OCI-LY3 (cell line): Measurements from ENCODE around the gene PLK5.

Experiments used
- H2AFZ ChIP-seq: fragments of 200-600, 300-600 bp; shearing (Covaris generic); 2 replicates; pipeline ENCODE4 v1.6.0; 2014; ENCODE audit warnings: antibody characterized with exemption, low read depth, low read length
- H3K27ac ChIP-seq: fragments of 200-600, 300-600 bp; sonication (generic); 2 replicates; pipeline ENCODE4 v1.5.1; 2014; ENCODE audit warnings: mild to moderate bottlenecking, low read length, moderate library complexity, mixed read lengths
- H3K27me3 ChIP-seq: fragments of 200-600, 300-600 bp; sonication (generic); 2 replicates; pipeline ENCODE4 v1.6.1; 2014; ENCODE audit warnings: low read depth, low read length, mixed read lengths
- H3K36me3 ChIP-seq: fragments of 200-600, 300-600 bp; sonication (generic); replicated peaks from 2 replicates; pipeline ENCODE3; 2014; ENCODE audit warnings: low read depth, low read length, mixed read lengths
- H3K4me1 ChIP-seq: fragments of 300-600, 200-600 bp; sonication (generic); 2 replicates; pipeline ENCODE4 v1.6.1; 2014; ENCODE audit warnings: low read length, mixed read lengths
- H3K4me2 ChIP-seq: fragments of 200-600, 300-600 bp; sonication (generic); 2 replicates; pipeline ENCODE4 v1.6.1; 2014; ENCODE audit warnings: low read length, mixed read lengths
- H3K4me3 ChIP-seq: fragments of 300-600, 200-600 bp; sonication (generic); 2 replicates; pipeline ENCODE4 v1.5.1; 2014; ENCODE audit warnings: antibody characterized with exemption, mild to moderate bottlenecking, low read length, moderate library complexity
- H3K79me2 ChIP-seq: fragments of 300-600, 200-600 bp; shearing (Covaris generic); 2 replicates; pipeline ENCODE4 v1.6.1; 2014; ENCODE audit warnings: mild to moderate bottlenecking, low read length, mixed read lengths
- H3K9ac ChIP-seq: fragments of 300-600, 200-600 bp; shearing (Covaris generic); 2 replicates; pipeline ENCODE4 v1.6.0; 2014; ENCODE audit warnings: mild to moderate bottlenecking, low read length, moderate library complexity
- H3K9me3 ChIP-seq: fragments of 200-600, 300-600 bp; shearing (Covaris generic); 2 replicates; pipeline ENCODE4 v1.6.1; 2014; ENCODE audit warnings: low read length, mixed read lengths; ENCODE audit not compliant: insufficient read depth
- H4K20me1 ChIP-seq: fragments of 200-600, 300-600 bp; sonication (generic); 2 replicates; pipeline ENCODE4 v1.6.1; 2016; ENCODE audit warnings: low read length, mixed read lengths; ENCODE audit not compliant: insufficient read depth
- EZH2phosphoT487 ChIP-seq: fragments of 200-600 bp; shearing (Covaris generic); IDR thresholded peaks from 2 replicates; pipeline ENCODE4 v1.6.1; 2018; ENCODE audit warnings: antibody characterized with exemption, mixed run types, low read depth
- TF ChIP-seq, protein P1 (sequence below): fragments of 200-600, 300-600 bp; sonication (generic); IDR thresholded peaks from 2 replicates; pipeline ENCODE4 v1.5.1; 2014; ENCODE audit warnings: antibody characterized with exemption, low read length, low read depth

PLK5 gene

DNA sequence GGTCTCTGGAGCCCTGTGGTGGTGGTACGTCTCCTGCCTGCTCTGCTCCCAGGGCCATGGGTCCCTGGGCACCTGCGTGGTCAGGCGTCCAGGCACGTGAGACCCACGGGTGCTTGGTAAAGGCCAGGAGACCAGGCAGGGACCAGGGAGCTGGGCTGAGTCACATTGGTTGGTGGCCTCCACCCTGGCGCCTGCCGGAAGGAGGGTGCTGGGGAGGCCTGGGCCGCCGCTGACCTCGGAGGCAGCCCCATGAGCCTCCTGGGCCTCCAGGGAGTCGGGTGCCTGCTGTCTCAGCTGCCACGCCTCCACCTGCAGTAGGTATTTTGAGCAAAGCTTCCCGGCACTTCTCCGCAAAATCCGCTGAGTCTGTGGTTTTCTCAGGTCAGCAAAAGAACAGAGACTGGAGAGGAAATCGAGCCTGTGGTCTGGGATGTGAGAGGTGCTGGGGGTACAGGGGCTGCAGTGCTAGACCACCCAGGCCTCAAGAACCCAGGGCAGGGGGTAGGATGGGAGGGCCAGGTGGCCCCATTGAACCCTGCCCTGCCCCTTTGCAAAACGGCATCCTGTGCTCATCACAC, 3.6 kb upstream of the PLK5 start:
- no peaks in the 10 kb centered on the region for H4K20me1 ChIP-seq
- no peak overlapping the region for H3K4me3 ChIP-seq
- H3K4me1 ChIP-seq: no peaks in the 10 kb centered on the region
- no peak overlapping the region for H2AFZ ChIP-seq
- TF ChIP-seq, protein P1, sequence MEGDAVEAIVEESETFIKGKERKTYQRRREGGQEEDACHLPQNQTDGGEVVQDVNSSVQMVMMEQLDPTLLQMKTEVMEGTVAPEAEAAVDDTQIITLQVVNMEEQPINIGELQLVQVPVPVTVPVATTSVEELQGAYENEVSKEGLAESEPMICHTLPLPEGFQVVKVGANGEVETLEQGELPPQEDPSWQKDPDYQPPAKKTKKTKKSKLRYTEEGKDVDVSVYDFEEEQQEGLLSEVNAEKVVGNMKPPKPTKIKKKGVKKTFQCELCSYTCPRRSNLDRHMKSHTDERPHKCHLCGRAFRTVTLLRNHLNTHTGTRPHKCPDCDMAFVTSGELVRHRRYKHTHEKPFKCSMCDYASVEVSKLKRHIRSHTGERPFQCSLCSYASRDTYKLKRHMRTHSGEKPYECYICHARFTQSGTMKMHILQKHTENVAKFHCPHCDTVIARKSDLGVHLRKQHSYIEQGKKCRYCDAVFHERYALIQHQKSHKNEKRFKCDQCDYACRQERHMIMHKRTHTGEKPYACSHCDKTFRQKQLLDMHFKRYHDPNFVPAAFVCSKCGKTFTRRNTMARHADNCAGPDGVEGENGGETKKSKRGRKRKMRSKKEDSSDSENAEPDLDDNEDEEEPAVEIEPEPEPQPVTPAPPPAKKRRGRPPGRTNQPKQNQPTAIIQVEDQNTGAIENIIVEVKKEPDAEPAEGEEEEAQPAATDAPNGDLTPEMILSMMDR: no peak
- TF ChIP-seq EZH2phosphoT487: no peak
- no peaks in the 10 kb centered on the region for H3K9me3 ChIP-seq
- no peaks in the 10 kb centered on the region for H3K27me3 ChIP-seq
- H3K9ac ChIP-seq: no peak overlapping the region
- H3K36me3 ChIP-seq: no peaks in the 10 kb centered on the region
- no peak overlapping the region for H3K27ac ChIP-seq
- no peak overlapping the region for H3K4me2 ChIP-seq
- no peaks in the 10 kb centered on the region for H3K79me2 ChIP-seq

DNA sequence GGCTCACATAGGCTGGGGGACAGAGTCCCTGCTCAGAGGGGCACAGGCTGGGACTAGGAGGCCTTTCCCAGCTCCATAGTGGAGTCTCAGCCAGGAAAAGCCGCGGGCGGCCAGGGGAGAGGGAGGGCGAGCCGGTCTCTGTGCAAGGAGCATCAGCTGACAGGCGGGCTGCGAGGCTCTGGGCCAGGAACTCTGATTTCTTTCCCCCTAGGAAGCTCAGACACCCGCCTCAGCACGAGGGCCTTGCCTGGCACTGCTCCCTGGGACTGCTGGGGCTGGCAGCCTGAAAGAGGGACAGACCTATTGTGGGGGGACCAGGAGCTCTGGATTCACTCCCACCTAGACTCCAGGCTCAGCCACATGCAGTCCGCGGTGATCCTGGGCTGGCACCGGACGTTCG, 2.2 kb upstream of the PLK5 start:
- no peaks in the 10 kb centered on the region for H4K20me1 ChIP-seq
- no peaks in the 10 kb centered on the region for H3K36me3 ChIP-seq
- no peak overlapping the region for H3K4me2 ChIP-seq
- TF ChIP-seq, protein P1: no peak
- no peak for TF ChIP-seq EZH2phosphoT487
- no peaks in the 10 kb centered on the region for H3K27me3 ChIP-seq
- no peaks in the 10 kb centered on the region for H3K9me3 ChIP-seq
- H2AFZ ChIP-seq: no peak overlapping the region
- H3K79me2 ChIP-seq: no peaks in the 10 kb centered on the region
- no peak overlapping the region for H3K9ac ChIP-seq
- no peaks in the 10 kb centered on the region for H3K4me1 ChIP-seq
- H3K27ac ChIP-seq: no peak overlapping the region
- H3K4me3 ChIP-seq: no peak overlapping the region

DNA sequence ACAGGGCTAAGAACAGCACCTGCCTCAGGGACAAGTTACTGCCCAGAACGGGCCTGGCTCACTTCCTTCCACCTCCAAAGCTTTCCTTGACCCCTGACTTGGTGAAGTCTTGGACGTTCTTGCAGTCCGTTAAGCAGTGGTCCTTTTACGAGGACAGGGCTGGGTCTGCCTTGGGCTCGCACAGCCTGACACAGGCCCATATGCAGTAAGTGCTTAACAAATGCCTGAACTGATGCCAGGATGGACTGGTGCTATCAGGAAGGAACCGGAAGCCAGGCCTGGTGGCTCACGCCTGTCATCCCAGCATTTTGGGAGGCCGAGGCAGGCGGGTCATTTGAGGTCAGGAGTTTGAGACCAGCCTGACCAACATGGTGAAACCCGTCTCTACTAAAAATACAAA, 1.8 kb upstream of the PLK5 start:
- Histone ChIP-seq H2AFZ (no peak overlapping the region), H3K27me3 (no peaks in the 10 kb centered on the region), H3K9ac (no peak overlapping the region), H3K27ac (no peak overlapping the region), H3K79me2 (no peaks in the 10 kb centered on the region), H3K4me2 (no peak overlapping the region), H3K4me1 (no peaks in the 10 kb centered on the region), H3K4me3 (no peak overlapping the region), H3K36me3 (no peaks in the 10 kb centered on the region), H4K20me1 (no peaks in the 10 kb centered on the region), H3K9me3 (no peaks in the 10 kb centered on the region)
- TF ChIP-seq, protein P1: no peak
- TF ChIP-seq EZH2phosphoT487: no peak

DNA sequence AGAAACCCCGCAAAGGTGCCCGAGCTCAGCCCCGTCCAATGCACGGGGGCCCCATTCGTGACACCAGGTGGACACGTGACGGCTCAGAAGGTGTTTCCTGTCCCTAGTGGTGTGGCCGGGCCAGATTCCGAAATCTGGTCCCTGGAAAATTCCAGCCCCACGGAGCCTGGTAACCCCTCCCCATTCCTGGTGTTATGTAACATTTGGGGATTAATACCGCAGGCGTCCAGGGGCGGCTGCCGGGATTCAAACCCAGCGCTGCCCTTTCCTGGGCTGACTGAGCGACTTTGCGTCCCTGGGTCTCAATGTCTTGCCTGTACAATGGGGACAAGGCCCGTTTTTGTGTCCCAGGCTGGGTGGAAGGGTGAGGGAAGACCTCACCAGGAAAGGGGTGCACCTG, 1.0 kb upstream of the PLK5 start:
- no peak overlapping the region for H2AFZ ChIP-seq
- no peak overlapping the region for H3K4me3 ChIP-seq
- no peak for TF ChIP-seq EZH2phosphoT487
- TF ChIP-seq, protein P1: no peak
- no peaks in the 10 kb centered on the region for H3K9me3 ChIP-seq
- no peaks in the 10 kb centered on the region for H4K20me1 ChIP-seq
- H3K36me3 ChIP-seq: no peaks in the 10 kb centered on the region
- H3K4me2 ChIP-seq: no peak overlapping the region
- H3K27ac ChIP-seq: no peak overlapping the region
- no peaks in the 10 kb centered on the region for H3K4me1 ChIP-seq
- H3K27me3 ChIP-seq: no peaks in the 10 kb centered on the region
- no peaks in the 10 kb centered on the region for H3K79me2 ChIP-seq
- no peak overlapping the region for H3K9ac ChIP-seq
